ENCODE results near the gene RAC2. TPM values are rescaled to one million over a fixed set of nuclear protein-coding genes. Genes with fewer than 3 reads are reported as not detected.

RAC2 gene
- total RNA-seq, 1 donor from 2014 or later = 111 TPM

GRCh38 chr22:37192204-37192603 lies 51.9 kb downstream of the RAC2 start:
- ATAC-seq = no peak
- Histone ChIP-seq H3K27me3 (ENCODE audit: low read depth) (no peaks in the 10 kb centered on the region), H3K4me1 (peaks cover 67% of the 10 kb centered on the region), H3K36me3 (no peaks in the 10 kb centered on the region), H3K9me3 (no peaks in the 10 kb centered on the region), H3K4me3 (no peak overlapping the region), H3K27ac (no peak overlapping the region)
- intact Hi-C loops (cut with DNase I) = no loop called here
- no peak for TF ChIP-seq CTCF (IDR thresholded peaks at IDR 0.05)
- DNase-seq = no peak

GRCh38 chr22:37190262-37190780 lies 53.7 kb downstream of the RAC2 start:
- peak; percentile 8 for DNase-seq
- Histone ChIP-seq H3K27me3 (ENCODE audit: low read depth) (no peaks in the 10 kb centered on the region), H3K36me3 (no peaks in the 10 kb centered on the region), H3K27ac (no peak overlapping the region), H3K4me1 (peaks cover 71% of the 10 kb centered on the region), H3K9me3 (no peaks in the 10 kb centered on the region), H3K4me3 (no peak overlapping the region)
- ATAC-seq = peak in 1 of 2 donors; percentile 25
- intact Hi-C loops (cut with DNase I) = no loop called here
- no peak for TF ChIP-seq CTCF (IDR thresholded peaks at IDR 0.05)

- peak in 1 of 2 donors; percentile 16 for ATAC-seq
- peak overlapping the region; percentile 51 for H3K4me3 ChIP-seq
Observed at GRCh38 chr22:37188901-37189466, 55.1 kb downstream of the RAC2 start.

GRCh38 chr22:37187891-37188761 lies 55.9 kb downstream of the RAC2 start, which contains the start of gene C1QTNF6:
Gene C1QTNF6 (minus strand): TSS chr22:37188247. CDS start chr22:37188213, 34 bp downstream.
- ATAC-seq (peak; percentile 59 to 68), DNase-seq (peak; percentile 45)
- no peak for TF ChIP-seq CTCF (IDR thresholded peaks at IDR 0.05)
- Histone ChIP-seq H3K27me3 (ENCODE audit: low read depth) (no peaks in the 10 kb centered on the region), H3K9me3 (no peaks in the 10 kb centered on the region), H3K27ac (peak within 1 kb of the TSS; percentile 87), H3K4me1 (peaks cover 66% of the 10 kb centered on the region), H3K4me3 (peak within 1 kb of the TSS; percentile 51), H3K36me3 (no peaks in the 10 kb centered on the region)
- intact Hi-C loops (cut with DNase I) = no loop called here

More at GRCh38 chr22:37188901-37189466, 55.1 kb downstream of the RAC2 start:
- H3K9me3 ChIP-seq = no peaks in the 10 kb centered on the region
- no peaks in the 10 kb centered on the region for H3K36me3 ChIP-seq
- TF ChIP-seq CTCF (IDR thresholded peaks at IDR 0.05) = no peak
- DNase-seq = no peak
- H3K27ac ChIP-seq = peak overlapping the region; percentile 87
- H3K27me3 ChIP-seq (ENCODE audit: low read depth) = no peaks in the 10 kb centered on the region
- peaks cover 74% of the 10 kb centered on the region for H3K4me1 ChIP-seq
- intact Hi-C loops (cut with DNase I) = no loop called here

GRCh38 chr22:37187552-37187890 lies 56.5 kb downstream of the RAC2 start:
- H3K4me1 ChIP-seq = peaks cover 60% of the 10 kb centered on the region
- H3K4me3 ChIP-seq = peak overlapping the region; percentile 51
- H3K27me3 ChIP-seq (ENCODE audit: low read depth) = no peaks in the 10 kb centered on the region
- no peak for TF ChIP-seq CTCF (IDR thresholded peaks at IDR 0.05)
- H3K36me3 ChIP-seq = no peaks in the 10 kb centered on the region
- no peak for DNase-seq
- H3K9me3 ChIP-seq = no peaks in the 10 kb centered on the region
- peak in 1 of 2 donors; percentile 25 for ATAC-seq
- peak overlapping the region; percentile 87 for H3K27ac ChIP-seq
- intact Hi-C loops (cut with DNase I) = no loop called here
